Left kidney (tissue), 8 donors: ENCODE measurements around the gene HNRNPUL1. TPM values are rescaled to one million over a fixed set of nuclear protein-coding genes. Genes with fewer than 3 reads are reported as not detected.
"Not testable (repeated sequence)": the region's sequence is repeated elsewhere in the genome, so short reads cannot be mapped to it uniquely, and the experiment has no call there.

Experiments used
- DNase-seq: peaks from one replicate; pipeline ENCODE4 v3.0.0-alpha.2; 2013
- long read RNA-seq, 8 donors: transcript quantifications; one replicate each; lab custom pipeline, GENCODE V29; 2026
- polyA plus RNA-seq: library from polyadenylated mRNA; unstranded; fragments of 120-200 nt; gene quantifications from one replicate; pipeline ENCODE4 v1.2.1, GENCODE V29; 2013; ENCODE audit not compliant: insufficient read length

Gene HNRNPUL1
- polyA plus RNA-seq: 214 TPM
- long read RNA-seq, donor 1, partial matches to known transcripts: 188 of 194 reads
- long read RNA-seq, donor 1, other reads (novel, unspliced or antisense): 0 of 194 reads
- long read RNA-seq, donor 2, partial matches to known transcripts: 119 of 121 reads
- long read RNA-seq, donor 2, other reads (novel, unspliced or antisense): 0 of 121 reads
- long read RNA-seq, donor 3, partial matches to known transcripts: 85 of 89 reads
- long read RNA-seq, donor 3, other reads (novel, unspliced or antisense): 0 of 89 reads
- long read RNA-seq, donor 4, partial matches to known transcripts: 5 of 5 reads
- long read RNA-seq, donor 4, other reads (novel, unspliced or antisense): 0 of 5 reads
- long read RNA-seq, donor 5, transcript HNRNPUL1-208 (15 exons, 3,043 nt): minor isoform, 5 of 163 reads
- long read RNA-seq, donor 5, transcript HNRNPUL1-204 (15 exons, 3,555 nt): major isoform, 10 of 163 reads
- long read RNA-seq, donor 5, partial matches to known transcripts: 145 of 163 reads
- long read RNA-seq, donor 5, other reads (novel, unspliced or antisense): 0 of 163 reads
- long read RNA-seq, donor 6, partial matches to known transcripts: 146 of 148 reads
- long read RNA-seq, donor 6, other reads (novel, unspliced or antisense): 0 of 148 reads
- long read RNA-seq, donor 7, transcript HNRNPUL1-204 (15 exons, 3,555 nt): major isoform, 7 of 260 reads
- long read RNA-seq, donor 7, partial matches to known transcripts: 232 of 260 reads
- long read RNA-seq, donor 7, other reads (novel, unspliced or antisense): 14 of 260 reads
- long read RNA-seq, donor 8, partial matches to known transcripts: 70 of 74 reads
- long read RNA-seq, donor 8, other reads (novel, unspliced or antisense): 0 of 74 reads

- DNase-seq: peak; percentile 100
Observed at GRCh38 chr19:41263850-41264580, at the start of gene HNRNPUL1. Gene HNRNPUL1, plus strand, starts transcription at chr19:41264372. Its CDS starts 132 bp downstream, at chr19:41264504.

DNA sequence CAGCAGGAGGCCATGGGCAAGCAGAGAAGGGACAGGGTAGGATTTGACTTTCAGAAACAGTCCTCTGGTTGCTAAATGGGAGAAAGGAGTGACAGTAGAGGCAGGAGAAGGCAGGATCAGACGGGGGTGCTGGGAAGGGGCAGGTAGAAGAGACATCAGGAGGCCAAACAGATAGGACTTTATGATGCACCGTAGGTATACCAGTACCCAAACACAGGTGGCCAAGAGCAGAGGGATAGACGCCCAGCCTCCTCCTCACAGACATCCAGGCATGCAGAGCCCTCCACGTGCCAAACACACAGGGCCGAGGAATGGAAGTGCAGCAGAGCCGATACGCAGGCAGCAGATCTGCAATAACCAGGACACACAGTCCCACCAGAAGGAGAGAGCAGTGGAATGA, 46.4 kb upstream of the HNRNPUL1 start:
- no peak for DNase-seq

- no peak for DNase-seq
Observed at GRCh38 chr19:41218249-41218614, 45.9 kb upstream of the HNRNPUL1 start.

GRCh38 chr19:41218615-41219507, 45.3 kb upstream of the HNRNPUL1 start, which contains the start of gene AXL:
Gene AXL, plus strand, starts transcription at chr19:41219223. Its CDS starts 170 bp downstream, at chr19:41219393.
- peak; percentile 80 for DNase-seq

- DNase-seq: no peak
Observed at GRCh38 chr19:41219924-41220567, 44.1 kb upstream of the HNRNPUL1 start.

DNA sequence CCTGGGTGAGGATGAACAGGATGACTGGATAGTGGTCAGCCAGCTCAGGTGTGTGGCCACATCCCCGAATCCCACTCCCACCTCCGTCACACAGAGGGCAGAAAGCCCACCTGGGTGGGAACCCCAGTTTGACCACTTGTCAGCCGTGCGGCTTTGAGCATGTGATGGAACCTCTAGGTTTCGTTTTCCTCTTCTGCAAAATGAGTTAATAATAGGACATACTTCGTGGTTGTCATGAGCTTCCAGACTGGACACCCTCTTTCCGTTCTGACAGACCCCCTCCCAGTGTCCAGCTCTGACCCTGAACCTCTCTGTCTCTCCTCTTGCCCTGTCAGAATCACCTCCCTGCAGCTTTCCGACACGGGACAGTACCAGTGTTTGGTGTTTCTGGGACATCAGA, 43.4 kb upstream of the HNRNPUL1 start:
- no peak for DNase-seq

DNA sequence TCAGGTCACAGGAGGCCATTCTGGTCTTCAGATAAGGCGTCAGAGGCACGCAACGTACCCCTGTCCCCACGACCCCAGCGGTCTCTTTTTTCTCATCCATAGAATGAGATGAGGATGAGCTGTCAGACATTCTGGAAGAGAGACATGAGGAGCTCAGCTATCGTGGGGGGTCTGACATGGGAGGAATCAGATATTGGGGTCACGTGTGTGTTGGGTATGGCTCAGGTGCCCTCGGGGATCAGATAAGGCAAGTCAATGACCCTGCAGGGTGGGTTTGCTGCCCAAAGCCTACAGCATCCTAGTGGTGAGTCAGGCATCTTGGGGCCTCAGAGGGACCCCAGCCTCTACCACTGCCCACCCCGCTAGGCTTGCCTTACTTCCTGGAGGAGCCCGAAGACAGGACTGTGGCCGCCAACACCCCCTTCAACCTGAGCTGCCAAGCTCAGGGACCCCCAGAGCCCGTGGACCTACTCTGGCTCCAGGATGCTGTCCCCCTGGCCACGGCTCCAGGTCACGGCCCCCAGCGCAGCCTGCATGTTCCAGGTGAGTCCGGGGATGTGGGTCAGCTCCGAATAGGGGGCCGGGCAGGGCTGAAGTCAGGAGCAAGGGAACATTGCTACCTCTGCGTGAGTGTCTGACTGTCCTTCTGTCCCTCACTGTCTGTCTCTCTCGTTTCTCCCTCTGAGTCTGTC, 42.5 kb upstream of the HNRNPUL1 start:
- no peak for DNase-seq

DNA sequence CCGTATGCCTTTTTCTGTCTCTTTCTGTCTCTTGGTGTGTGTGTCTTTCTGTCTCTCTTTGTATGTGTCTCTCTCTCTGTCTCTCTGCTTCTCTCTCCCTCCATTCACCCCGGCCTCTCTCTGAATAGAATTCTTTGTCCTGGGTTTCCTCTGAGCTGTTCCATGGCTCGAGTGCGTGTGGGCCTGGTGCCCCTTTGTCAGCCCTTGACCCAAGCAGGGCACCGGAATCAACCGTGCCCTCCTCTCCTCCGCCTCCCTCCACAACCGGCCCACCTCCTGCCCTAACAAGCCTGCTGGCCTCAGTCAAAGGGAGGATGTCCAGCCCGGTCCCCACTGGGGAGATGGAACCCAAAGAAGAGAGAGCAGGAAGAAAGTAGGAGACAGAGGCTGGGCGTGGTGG, 41.9 kb upstream of the HNRNPUL1 start:
- DNase-seq: no peak

DNA sequence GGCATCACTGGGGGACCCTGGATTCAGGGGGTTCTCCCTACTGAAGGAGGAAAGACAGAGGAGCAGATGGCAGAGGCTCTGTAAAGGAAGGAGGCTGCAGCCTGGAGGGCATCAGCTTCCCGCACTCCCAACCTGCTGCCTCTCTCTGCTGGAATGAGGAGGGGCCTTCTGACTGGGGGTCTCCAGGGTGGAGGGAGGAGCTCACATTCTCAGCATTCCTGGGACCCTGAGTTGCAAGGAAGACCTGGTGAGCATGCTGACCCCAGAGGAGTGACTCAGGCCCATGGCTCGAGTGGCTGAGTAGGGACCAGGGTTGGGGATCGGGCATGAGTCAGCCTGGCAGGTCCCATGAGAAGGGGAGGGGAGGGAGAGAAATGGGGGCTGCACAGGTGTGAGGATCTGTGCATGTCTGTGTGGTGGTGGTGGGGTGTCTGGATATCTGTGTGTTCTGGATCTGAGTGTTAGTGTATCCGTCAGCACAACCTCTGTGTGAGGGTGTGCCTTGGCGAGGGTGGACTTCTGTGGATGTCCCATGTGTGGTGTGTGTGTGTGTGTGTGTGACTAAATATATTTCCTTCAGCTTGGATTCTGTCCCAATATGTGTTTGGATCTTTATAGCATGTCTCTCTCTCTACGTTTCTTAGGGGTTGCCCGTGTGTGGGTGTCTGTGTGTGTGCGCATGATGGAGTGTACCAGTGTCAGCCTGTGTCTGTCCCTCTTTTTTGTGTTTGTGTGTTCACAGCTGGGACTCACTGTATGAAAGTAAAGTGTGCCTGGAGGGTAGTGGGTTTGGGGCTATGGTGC, 40.5 kb upstream of the HNRNPUL1 start:
- DNase-seq: no peak

GRCh38 chr19:41224632-41225031, 39.5 kb upstream of the HNRNPUL1 start:
- no peak for DNase-seq

GRCh38 chr19:41225238-41226052, 38.7 kb upstream of the HNRNPUL1 start:
- DNase-seq: peak; percentile 61

- DNase-seq: peak; percentile 62
Observed at GRCh38 chr19:41226053-41226873, 37.9 kb upstream of the HNRNPUL1 start.

GRCh38 chr19:41226874-41227390, 37.2 kb upstream of the HNRNPUL1 start:
- no peak for DNase-seq

DNA sequence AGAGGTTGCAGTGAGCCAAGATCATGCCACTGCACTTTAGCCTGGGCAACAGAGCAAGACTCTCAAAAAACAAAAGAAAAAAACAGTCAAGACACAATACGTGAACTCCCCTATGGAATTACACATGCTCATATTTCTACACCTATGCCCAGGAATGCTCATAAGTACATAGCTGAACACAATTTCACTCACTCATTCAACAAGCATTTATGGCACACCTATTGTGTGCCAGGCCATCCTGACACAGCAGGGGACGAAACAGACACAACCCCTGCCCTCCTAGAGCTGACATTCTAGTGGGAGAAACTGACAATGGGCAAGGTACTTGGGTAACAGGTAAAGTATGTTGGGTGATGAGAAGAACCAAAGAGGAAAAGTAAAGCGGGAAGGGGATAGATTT, 35.7 kb upstream of the HNRNPUL1 start:
- no peak for DNase-seq

GRCh38 chr19:41229338-41229737, 34.8 kb upstream of the HNRNPUL1 start:
- not testable (repeated sequence) for DNase-seq

GRCh38 chr19:41230067-41230857, 33.9 kb upstream of the HNRNPUL1 start:
- no peak for DNase-seq
